Muscle layer of duodenum (tissue), 2 donors: ENCODE data around the gene SIGLECL1.

Source experiments
- H3K27ac ChIP-seq: one replicate; pipeline ENCODE4 v1.7.0; 2013; ENCODE audit warnings: mild to moderate bottlenecking, low read length
- H3K27me3 ChIP-seq: one replicate; pipeline ENCODE4 v1.7.0; 2013; ENCODE audit warnings: low read depth, mild to moderate bottlenecking, control low read depth, low read length
- H3K36me3 ChIP-seq, 2 donors: one replicate each; pipeline ENCODE4 v1.7.0; 2013; ENCODE audit warnings: low read length in 2 of 2, control low read depth in 1 of 2, mild to moderate bottlenecking in 1 of 2; ENCODE audit not compliant: insufficient read depth in 2 of 2, control insufficient read depth in 1 of 2
- H3K4me1 ChIP-seq, 2 donors: one replicate each; pipeline ENCODE4 v1.7.0; 2013; ENCODE audit warnings: low read length in 2 of 2, mild to moderate bottlenecking in 2 of 2, control low read depth in 1 of 2, moderate library complexity in 1 of 2; ENCODE audit not compliant: insufficient read depth in 2 of 2, control insufficient read depth in 1 of 2
- H3K4me3 ChIP-seq, 2 donors: one replicate each; pipeline ENCODE4 v1.7.0; 2013; ENCODE audit warnings: low read length in 2 of 2, low read depth in 1 of 2, mild to moderate bottlenecking in 1 of 2
- H3K9me3 ChIP-seq, 2 donors: one replicate each; pipeline ENCODE4 v1.7.0; 2013; ENCODE audit warnings: low read length in 2 of 2, control low read depth in 1 of 2, mild to moderate bottlenecking in 1 of 2; ENCODE audit not compliant: control insufficient read depth in 1 of 2
- donor health status: healthy.

SIGLECL1 gene

DNA sequence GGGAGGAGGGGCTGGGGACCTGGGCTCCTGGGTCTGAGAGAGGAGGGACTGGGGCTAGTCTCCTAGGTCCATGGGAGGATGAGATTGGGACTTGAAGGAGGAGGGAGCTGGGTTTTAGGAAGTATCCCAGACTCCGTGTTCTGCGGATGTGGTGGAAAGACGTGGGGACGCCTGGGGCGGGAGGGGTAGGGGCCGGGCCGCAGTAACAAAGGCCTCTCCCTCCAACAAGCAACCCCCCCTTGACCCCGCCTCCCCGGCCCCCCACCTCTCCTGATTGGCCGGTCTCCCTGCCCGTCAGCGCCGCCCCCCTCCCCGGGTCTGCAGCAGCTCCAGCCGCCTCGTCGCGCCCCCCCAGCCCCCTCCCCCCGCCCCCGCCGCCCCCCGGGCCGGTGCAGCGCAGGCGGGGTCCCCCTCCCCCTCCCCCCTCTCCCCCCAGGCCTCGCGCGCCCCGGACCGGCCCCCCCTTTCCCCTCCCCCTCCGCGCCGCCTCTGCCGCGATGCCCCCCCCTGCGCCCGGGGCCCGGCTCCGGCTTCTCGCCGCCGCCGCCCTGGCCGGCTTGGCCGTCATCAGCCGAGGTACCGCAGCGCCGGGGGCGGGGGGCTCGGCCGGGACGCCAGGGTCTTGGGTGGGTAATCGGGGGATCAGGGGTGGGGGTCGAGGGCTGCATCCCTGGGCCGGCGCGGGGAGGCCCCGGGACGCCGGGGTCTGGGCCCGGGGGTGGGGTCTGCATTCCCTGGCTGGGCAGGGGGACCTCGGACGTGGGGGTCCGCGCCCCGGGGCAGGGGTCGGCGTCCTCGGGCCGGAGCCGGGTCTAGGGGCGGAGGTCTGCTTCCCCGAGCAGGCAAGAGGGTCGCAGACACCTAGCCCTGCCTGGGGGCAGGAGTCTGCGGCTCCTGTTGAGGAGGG lies 60.7 kb downstream of the SIGLECL1 start, which contains the start of gene IGLON5:
Gene IGLON5 (plus strand): TSS at position 294 of the 907 bp plus-strand sequence. CDS start 204 bp downstream, at position 498.
- Histone ChIP-seq H3K36me3 (no peaks in the 10 kb centered on the region), H3K27ac (no peak within 1 kb of the TSS), H3K9me3 (peaks cover 13 to 15% of the 10 kb centered on the region in 2 donors), H3K27me3 (peaks cover 13% of the 10 kb centered on the region), H3K4me1 (no peaks in the 10 kb centered on the region), H3K4me3 (no peak within 1 kb of the TSS)

DNA sequence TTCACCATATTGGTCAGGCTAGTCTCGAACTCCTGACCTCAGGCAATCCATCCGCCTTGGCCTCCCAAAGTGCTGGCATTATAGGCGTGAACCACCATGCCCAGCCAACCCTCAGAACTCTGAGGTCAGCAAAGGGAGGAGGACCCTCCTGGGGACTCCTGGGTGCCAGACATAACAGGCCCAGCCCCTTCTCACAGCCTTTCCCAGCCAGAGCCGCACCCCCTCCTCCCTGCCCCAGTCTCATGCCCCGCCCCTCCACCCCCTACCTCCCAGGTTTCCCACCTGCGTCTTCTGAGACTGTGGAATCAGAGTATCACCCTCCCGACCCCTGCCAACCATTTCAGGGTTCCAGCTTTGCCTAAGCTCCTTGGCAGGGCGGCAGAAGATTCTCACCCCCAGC lies 65.8 kb downstream of the SIGLECL1 start:
- Histone ChIP-seq H3K4me1 (peaks cover 0 to 3% of the 10 kb centered on the region in 2 donors), H3K27ac (no peak overlapping the region), H3K36me3 (no peaks in the 10 kb centered on the region), H3K9me3 (peaks cover 0 to 4% of the 10 kb centered on the region in 2 donors), H3K4me3 (no peak overlapping the region), H3K27me3 (peaks cover 3% of the 10 kb centered on the region)

DNA sequence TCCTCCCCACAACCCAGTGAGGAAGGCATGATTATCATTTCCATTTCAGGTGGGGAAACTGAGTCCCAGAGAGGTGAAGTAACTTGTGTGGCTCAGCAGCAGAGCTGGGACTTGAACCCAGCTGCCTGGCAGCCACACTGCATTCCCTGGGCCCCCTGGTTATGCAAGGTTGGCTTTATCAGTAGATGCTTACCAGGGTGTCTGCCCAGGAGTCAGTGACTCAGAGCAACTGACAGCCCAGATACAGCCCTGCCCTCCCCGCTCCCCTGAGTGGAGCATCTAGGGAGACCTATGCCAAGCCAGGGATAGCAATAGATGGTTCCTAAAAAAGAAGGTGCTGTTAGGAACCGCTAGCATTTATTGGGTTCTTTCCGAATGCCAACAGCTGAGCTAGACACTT lies 66.5 kb downstream of the SIGLECL1 start:
- peaks cover 0 to 3% of the 10 kb centered on the region in 2 donors for H3K4me1 ChIP-seq
- H3K9me3 ChIP-seq = peaks cover 0 to 4% of the 10 kb centered on the region in 2 donors
- no peaks in the 10 kb centered on the region for H3K36me3 ChIP-seq
- H3K4me3 ChIP-seq = no peak overlapping the region
- H3K27me3 ChIP-seq = peaks cover under 1% of the 10 kb centered on the region
- H3K27ac ChIP-seq = no peak overlapping the region

DNA sequence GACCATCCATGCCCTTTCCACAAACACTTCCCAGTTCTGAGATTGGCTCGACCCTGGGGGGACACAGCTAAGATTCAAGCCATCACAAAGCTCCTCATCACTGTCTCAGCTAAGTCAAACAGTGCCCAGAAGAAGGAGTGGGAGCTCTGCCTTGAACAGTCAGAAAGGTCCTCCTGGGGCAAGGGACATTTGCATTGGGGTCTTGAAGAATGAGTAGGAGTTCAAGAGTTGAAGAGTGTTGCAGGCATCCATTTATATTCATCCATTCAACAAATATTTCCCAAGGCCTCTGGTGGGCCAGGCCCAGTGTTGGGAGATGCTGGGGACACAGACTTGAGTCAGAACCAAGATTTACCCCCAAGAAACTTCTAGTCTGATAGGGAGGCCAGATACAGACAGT lies 67.1 kb downstream of the SIGLECL1 start:
- Histone ChIP-seq H3K4me3 (no peak overlapping the region), H3K27ac (no peak overlapping the region), H3K9me3 (peaks cover 0 to 4% of the 10 kb centered on the region in 2 donors), H3K27me3 (no peaks in the 10 kb centered on the region), H3K36me3 (no peaks in the 10 kb centered on the region), H3K4me1 (peaks cover 0 to 3% of the 10 kb centered on the region in 2 donors)
